Natural killer cell (primary cell): ENCODE data around the gene E4F1. TPM values are rescaled to one million over a fixed set of nuclear protein-coding genes. Genes with fewer than 3 reads are reported as not detected.

ENCODE experiments used
- ATAC-seq, 3 donors: fragments of 150-1000 bp in 2 of 3; fragments of 200-7000 bp in 1 of 3; cut with Tn5 transposase; 1 replicate in 1 of 3; 2 replicates in 2 of 3; pipeline ENCODE4 v1.10.0; 2021; ENCODE audit warnings: mild to moderate bottlenecking in 2 of 3, moderate library complexity in 2 of 3
- DNase-seq, 2 donors: peaks; one replicate each; pipeline versions ENCODE4 v3.0.0 to v3.0.0-alpha.2; 2013 to 2021; ENCODE audit warnings: mixed read lengths in 1 of 2
- H3K27ac ChIP-seq: one replicate; pipeline ENCODE4 v1.5.1; 2013; ENCODE audit warnings: mild to moderate bottlenecking, low read length
- H3K27me3 ChIP-seq: one replicate; pipeline ENCODE4 v1.6.1; 2013; ENCODE audit warnings: low read length; ENCODE audit not compliant: control insufficient read depth, insufficient read depth
- H3K36me3 ChIP-seq: one replicate; pipeline ENCODE4 v1.6.1; 2013; ENCODE audit warnings: low read length; ENCODE audit not compliant: control insufficient read depth, insufficient read depth
- H3K4me1 ChIP-seq: one replicate; pipeline ENCODE4 v1.6.1; 2013; ENCODE audit warnings: low read length; ENCODE audit not compliant: control insufficient read depth, insufficient read depth
- H3K4me3 ChIP-seq: one replicate; pipeline ENCODE4 v1.5.1; 2013; ENCODE audit warnings: low read length
- H3K9me3 ChIP-seq: one replicate; pipeline ENCODE4 v1.6.1; 2013; ENCODE audit warnings: low read length; ENCODE audit not compliant: control insufficient read depth, insufficient read depth
- H3K27ac Mint-ChIP-seq, 2 donors: one replicate each; pipeline ENCODE4 v1.8.0; 2022; ENCODE audit warnings: mild to moderate bottlenecking in 2 of 2, mixed read lengths in 2 of 2, moderate library complexity in 1 of 2
- H3K27me3 Mint-ChIP-seq, 2 donors: one replicate each; pipeline ENCODE4 v1.8.0; 2022; ENCODE audit warnings: low read depth in 2 of 2, mixed read lengths in 2 of 2
- H3K36me3 Mint-ChIP-seq: one replicate; pipeline ENCODE4 v1.8.0; 2022; ENCODE audit warnings: mixed read lengths
- H3K4me1 Mint-ChIP-seq, 2 donors: one replicate each; pipeline ENCODE4 v1.8.0; 2022; ENCODE audit warnings: mixed read lengths in 2 of 2
- H3K4me3 Mint-ChIP-seq: one replicate; pipeline ENCODE4 v1.8.0; 2022; ENCODE audit warnings: mild to moderate bottlenecking, moderate library complexity, mixed read lengths
- H3K9me3 Mint-ChIP-seq, 2 donors: one replicate each; pipeline ENCODE4 v1.8.0; 2022; ENCODE audit warnings: mixed read lengths in 2 of 2
- CTCF ChIP-seq: fragments of 200-600 bp; IDR thresholded peaks from one replicate; pipeline ENCODE4 v1.8.0; 2022; ENCODE audit warnings: antibody characterized with exemption
- WGBS: methylation state at CpG from one replicate; pipeline ENCODE4 v1.1.7; 2013; ENCODE audit warnings: missing lambda C conversion rate; ENCODE audit not compliant: insufficient coverage; 5-methylcytosine and 5-hydroxymethylcytosine counted together
- intact Hi-C: fragments of 100-400 bp; cut with micrococcal nuclease; formaldehyde crosslinking; loops from one replicate; pipeline ENCODE4 v1.14.2; 2022
- total RNA-seq, 4 donors: library from RNA; stranded (reverse); fragments of 120-200 nt in 1 of 4; gene quantifications; one replicate each; pipeline versions ENCODE4 v1.2.3 to v1.2.4, GENCODE V29; 2013 to 2022

E4F1 gene
- total RNA-seq, 3 donors from 2014 or later (not counting 1 experiment from before 2014, with no cell fraction given), result 43.6 to 45.7 (median 45.7) TPM

DNA sequence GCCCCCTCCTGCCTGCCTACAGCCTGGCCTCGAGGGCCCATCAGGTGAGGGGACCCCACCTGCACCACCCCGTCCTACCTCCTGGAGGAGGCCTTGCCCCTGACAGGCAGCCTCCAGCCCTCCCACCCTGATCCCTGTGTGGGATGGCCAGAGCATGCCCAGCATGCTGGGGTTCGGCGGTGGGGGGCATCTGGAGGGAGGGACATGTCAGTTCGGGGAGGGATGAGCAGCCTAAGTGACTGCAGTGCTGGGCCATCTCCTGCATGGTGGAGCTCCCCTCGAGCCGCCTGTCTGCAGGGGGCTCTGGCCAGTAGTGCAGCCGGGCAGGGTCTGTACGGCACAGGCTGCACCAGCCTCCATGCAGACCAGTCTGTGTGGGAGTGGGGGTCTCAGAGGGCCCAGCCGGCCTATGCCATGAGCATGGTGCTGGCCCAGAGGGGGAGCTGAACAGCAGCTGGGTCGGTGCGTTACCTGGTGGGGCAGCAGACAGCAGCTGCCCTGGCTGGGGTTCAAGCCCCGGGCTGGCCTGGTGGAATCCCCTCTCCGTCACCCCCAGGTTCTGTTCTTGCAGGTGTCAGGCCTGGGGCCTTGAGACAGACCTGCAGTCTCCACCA lies 48.6 kb downstream of the E4F1 start:
- ATAC-seq, result no peak
- no peak for TF ChIP-seq CTCF
- 98% methylated on average over 14 of the region's 14 CpGs for WGBS
- no peak for DNase-seq
- no peaks in the 10 kb centered on the region for H3K36me3 ChIP-seq
- Mint-ChIP-seq H3K36me3 (no peaks in the 10 kb centered on the region), H3K4me1 (peaks cover 10 to 31% of the 10 kb centered on the region in 2 donors), H3K4me3 (no peak overlapping the region), H3K27ac (no peak overlapping the region), H3K9me3 (no peaks in the 10 kb centered on the region), H3K27me3 (no peaks in the 10 kb centered on the region)
- H3K4me1 ChIP-seq, result peaks cover 23% of the 10 kb centered on the region
- H3K27ac ChIP-seq, result no peak overlapping the region
- intact Hi-C loops, result no loop called here
- H3K4me3 ChIP-seq, result no peak overlapping the region
- H3K27me3 ChIP-seq, result no peaks in the 10 kb centered on the region
- no peaks in the 10 kb centered on the region for H3K9me3 ChIP-seq

GRCh38 chr16:2273484-2273883 lies 50.1 kb downstream of the E4F1 start:
- intact Hi-C loops, result no loop called here
- Mint-ChIP-seq H3K4me3 (no peak overlapping the region), H3K4me1 (peaks cover 8 to 20% of the 10 kb centered on the region in 2 donors), H3K9me3 (no peaks in the 10 kb centered on the region), H3K27ac (no peak overlapping the region), H3K27me3 (no peaks in the 10 kb centered on the region), H3K36me3 (no peaks in the 10 kb centered on the region)
- H3K9me3 ChIP-seq, result no peaks in the 10 kb centered on the region
- TF ChIP-seq CTCF, result no peak
- H3K27ac ChIP-seq, result no peak overlapping the region
- H3K27me3 ChIP-seq, result no peaks in the 10 kb centered on the region
- WGBS, result 96% methylated on average over 16 of the region's 16 CpGs
- DNase-seq (no peak), ATAC-seq (no peak)
- H3K4me1 ChIP-seq, result peaks cover 18% of the 10 kb centered on the region
- no peaks in the 10 kb centered on the region for H3K36me3 ChIP-seq
- no peak overlapping the region for H3K4me3 ChIP-seq

DNA sequence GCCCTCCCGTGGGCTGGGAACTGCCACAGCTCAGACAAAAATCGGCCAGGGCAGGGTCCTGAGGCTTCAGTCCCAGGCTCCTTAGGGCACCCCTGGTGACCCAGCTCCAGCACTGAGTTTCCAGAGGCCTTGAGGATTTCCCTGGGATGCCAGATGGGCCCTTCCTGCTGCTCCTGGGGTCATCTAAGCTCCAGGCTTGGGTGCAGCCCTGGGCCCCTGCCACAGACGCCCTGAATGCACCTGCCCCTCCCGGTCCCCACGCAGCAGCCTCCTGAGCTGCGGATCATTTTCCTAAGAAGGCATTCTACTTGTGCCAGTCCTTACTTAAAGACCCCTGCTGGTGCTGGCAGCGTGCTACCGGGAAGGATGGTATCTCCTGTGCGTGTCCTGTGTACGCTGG lies 50.5 kb downstream of the E4F1 start:
- Histone ChIP-seq H3K4me1 (peaks cover 17% of the 10 kb centered on the region), H3K4me3 (no peak overlapping the region), H3K36me3 (no peaks in the 10 kb centered on the region), H3K9me3 (no peaks in the 10 kb centered on the region), H3K27ac (no peak overlapping the region), H3K27me3 (no peaks in the 10 kb centered on the region)
- intact Hi-C loops, result no loop called here
- 95% methylated on average over 10 of the region's 10 CpGs for WGBS
- no peak for DNase-seq
- Mint-ChIP-seq H3K36me3 (no peaks in the 10 kb centered on the region), H3K27me3 (no peaks in the 10 kb centered on the region), H3K27ac (no peak overlapping the region), H3K4me3 (no peak overlapping the region), H3K9me3 (no peaks in the 10 kb centered on the region), H3K4me1 (peaks cover 8 to 15% of the 10 kb centered on the region in 2 donors)
- ATAC-seq, result no peak
- no peak for TF ChIP-seq CTCF
